GM19035 (cell line): ENCODE data around the gene TSPAN4.

Source experiments
- ATAC-seq: cut with Tn5 transposase; IDR thresholded peaks from one replicate; pipeline ENCODE4 v1.9.1; 2021; ENCODE audit not compliant: unreplicated experiment

TSPAN4 gene

DNA sequence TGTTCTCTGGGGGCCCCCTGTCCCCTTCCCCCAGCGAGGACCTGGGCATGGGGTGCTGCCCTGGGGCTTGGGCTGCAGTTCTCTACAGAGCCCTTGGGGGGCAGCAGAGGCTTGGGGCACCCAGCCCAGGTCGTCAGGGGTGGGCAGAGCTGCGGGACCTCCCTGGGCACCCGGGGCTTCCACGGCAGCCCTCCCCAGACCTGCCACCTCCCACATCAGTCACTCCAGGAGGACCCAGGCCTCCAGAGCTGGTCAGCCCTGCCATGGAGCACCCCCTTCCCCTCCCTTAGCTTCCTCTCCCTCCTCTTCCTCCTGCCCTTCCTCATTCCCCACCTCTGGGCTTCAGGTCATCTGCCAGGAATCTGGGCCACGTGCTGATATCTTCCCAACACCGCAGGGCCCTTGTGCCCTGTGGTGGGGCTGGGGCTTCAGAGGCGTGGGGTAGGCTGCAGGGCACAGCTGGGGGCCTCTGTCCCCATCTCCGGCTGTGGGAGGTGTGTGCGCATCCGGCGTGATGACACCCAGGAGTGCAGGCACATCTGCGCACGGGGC is 5.8 kb downstream of the TSPAN4 start:
- no peak for ATAC-seq

DNA sequence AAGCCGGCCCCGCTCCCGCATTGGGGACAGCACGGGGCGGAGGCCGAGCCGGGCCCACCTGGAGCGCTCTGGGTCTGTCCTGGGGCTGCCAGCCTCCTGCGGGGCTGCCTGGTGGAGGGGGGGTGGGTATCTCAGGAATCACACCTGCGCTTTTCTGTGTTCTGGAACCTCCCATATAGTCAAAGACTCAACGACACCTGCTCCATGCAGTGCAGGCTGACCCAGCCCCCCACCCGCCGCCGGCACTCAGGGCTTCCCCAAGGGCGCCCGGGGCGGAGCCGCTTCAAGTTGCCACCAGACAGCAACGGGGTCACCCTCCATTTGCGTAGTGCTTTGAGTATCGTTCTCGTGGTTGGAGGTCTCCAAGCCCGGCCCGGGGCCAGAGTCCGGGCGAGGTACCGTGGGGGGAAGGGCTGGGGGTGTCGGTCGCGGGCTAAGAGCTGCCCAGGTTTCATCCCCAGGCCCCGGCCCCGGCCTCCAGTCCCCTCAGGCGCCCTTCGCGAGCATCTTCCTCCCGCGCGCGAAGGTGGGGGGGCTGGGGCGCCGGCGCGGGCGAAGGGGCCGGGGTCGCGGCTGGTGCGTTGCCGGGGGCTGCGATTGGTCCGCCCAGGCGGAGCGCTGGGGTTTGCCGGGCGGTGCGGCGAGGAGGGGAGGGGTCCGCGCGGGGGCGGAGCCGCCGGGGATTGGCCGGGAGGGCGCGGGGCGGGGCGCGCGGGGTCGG is 6.6 kb downstream of the TSPAN4 start:
- ATAC-seq, result no peak

GRCh38 chr11:849951-850774 is 7.5 kb downstream of the TSPAN4 start:
- ATAC-seq, result no peak

DNA sequence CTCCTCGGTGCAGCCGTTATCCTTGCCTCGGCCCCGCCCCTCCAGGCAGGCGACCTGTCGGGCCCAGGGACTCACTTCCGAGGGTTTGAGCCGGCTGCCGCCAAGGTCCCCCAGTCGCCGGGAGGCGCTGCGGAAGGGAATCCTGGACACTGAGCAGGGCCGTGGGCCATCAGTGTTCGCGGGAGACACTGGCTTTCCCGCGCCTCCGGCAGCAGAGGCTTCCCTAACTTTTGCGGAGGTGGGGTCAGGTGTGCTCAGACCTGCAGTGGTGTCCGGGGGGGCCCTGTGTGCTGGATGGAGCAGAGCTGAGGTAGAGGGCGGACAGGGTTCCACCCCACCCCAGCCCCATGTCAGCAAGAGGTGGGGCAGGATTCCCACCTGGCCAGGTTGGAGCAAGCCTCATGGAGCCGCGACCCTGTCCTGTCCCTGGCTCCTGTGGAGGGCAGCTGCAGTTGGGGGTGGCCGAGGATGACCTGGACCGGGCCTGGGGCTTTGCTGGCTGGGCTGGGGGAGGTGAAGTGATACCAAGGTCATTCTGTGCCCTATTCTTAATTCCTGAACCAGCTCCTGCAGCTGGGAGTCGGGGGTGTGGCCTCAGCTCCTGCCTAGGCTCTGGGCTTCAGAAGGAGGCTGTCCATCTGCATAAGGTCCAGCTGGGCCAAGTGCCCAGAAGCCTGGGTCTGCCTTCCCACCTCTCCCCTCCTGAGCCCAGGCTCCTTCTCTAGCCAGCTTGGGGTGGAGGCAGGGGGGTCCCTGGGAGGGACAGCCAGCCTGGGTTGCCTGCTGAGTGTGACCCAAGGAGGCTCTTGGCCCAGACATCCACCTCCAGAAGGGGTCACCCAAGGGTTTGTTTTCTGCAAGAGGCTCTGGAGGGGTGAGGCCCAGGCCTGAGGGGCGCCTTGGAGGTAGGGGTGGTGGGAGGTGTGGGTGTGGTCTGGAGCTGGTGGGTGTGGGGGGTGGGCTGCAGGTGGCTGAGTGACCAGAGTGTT is 8.4 kb downstream of the TSPAN4 start:
- ATAC-seq, result no peak

GRCh38 chr11:852762-853161 is 10.1 kb downstream of the TSPAN4 start:
- no peak for ATAC-seq

DNA sequence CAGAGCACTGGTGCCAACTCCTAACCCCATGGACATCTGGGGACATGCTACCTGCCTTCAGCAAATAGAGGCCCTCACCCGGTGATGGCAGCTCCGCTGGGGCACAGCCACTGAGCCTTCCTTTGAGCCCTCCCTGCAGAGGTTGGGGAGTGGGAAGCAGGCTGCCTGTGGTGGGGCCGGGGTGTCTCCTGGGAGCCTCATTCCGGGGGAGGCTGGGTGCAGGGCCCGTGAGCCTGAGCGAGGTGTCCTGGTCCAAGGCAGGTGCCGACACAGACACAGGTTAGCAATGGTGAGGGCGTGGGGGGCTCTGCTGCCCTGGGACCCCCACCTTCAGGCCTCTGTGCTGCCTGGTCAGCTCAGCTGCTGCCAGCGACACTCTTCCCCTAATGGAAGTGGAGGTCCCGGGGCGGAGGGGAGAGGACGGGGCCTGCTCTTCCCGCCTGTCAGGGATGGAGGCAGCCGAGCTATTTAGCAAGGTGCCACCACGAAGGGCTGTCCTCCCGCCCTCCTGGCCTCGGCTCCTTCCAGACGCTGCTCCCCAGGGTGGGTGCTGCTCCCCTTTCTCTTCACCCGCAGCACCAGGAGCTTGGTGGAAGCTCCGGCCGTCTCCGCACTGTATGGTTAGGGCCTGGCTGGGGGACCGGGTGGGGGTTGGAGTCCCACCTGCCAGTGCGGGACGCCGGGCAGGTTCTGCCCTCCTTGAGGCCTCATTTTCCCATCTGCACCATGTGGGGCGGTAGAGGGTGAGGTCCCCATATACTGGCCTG is 11.2 kb downstream of the TSPAN4 start:
- ATAC-seq, result no peak

GRCh38 chr11:854601-855329 is 12.1 kb downstream of the TSPAN4 start:
- no peak for ATAC-seq

- no peak for ATAC-seq
Observed at GRCh38 chr11:855330-855674, 12.7 kb downstream of the TSPAN4 start.

DNA sequence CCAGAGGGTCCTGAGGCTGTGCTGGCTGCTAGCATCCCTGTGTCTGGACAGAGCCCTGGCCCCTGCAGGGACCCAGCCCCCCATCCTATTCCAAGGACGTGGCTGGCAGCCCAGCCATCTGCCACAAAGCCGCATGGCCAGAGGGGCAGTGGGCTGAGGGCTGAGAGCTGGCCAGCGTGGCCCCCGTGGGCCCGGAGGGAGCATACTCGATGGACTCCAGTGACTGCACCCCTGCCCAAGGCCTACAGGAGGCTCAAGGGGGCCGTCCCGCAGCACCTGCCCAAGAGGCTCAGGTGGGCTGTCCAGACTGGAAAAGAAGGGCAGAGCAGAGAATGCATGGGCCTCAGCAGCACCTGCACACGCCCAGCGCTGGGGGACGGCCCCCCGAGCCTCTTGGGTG is 13.1 kb downstream of the TSPAN4 start:
- ATAC-seq, result no peak

- no peak for ATAC-seq
Observed at GRCh38 chr11:856397-856796, 13.7 kb downstream of the TSPAN4 start.

DNA sequence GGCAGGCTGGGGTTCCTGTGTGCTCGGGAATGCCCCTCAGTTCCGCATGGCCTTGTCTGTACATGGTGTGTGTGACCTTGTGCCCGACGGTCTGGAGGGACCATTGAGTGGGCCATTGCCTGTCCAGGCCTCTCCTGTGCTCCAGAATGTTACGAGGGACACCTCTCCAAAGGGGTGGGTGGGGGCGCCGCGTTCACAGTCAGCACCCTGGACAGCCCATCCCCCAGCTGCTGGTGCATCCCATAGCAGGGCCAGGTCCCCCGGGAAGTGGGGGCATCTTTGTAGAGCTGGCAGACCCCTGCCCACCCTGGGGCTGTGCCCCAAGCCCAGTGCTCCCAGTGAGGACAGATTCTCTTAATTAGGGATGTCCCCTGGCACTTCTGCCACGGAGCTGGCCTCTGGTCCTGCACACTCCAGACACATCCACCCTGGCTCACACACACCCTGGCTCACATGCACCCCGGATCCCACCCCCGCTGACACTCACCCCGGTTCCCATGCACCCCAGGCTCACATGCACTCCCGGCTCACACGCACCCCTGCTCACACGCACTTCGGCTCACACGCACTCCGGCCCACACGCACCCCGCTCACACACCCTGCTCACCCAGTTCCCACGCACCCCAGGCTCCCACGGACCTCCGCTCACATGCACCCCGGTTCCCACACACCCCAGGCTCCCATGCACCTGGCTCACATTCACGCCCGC is 15.6 kb downstream of the TSPAN4 start:
- no peak for ATAC-seq

DNA sequence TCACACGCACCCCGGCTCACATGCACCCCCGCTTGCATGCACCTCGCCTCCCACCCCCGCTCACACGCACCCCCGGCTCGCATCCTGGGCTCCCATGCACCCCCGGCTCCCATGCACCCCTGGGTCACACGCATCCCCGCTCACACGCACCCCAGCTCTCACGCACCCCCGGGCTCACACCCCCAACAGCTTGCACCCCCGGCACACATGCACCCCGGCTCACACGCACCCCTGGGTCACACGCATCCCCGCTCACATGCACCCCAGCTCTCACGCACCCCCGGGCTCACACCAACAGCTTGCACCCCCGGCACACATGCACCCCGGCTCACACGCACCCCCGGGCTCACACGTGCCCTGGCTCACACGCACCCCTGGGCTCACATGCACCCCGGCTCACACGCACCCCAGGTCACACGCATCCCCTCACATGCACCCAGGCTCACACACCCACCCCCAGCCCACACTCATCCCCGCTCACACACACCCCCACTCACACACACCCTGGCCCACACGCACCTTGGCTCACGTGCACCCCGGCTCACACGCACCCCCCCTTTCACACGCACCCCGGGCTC is 16.2 kb downstream of the TSPAN4 start:
- ATAC-seq, result no peak

DNA sequence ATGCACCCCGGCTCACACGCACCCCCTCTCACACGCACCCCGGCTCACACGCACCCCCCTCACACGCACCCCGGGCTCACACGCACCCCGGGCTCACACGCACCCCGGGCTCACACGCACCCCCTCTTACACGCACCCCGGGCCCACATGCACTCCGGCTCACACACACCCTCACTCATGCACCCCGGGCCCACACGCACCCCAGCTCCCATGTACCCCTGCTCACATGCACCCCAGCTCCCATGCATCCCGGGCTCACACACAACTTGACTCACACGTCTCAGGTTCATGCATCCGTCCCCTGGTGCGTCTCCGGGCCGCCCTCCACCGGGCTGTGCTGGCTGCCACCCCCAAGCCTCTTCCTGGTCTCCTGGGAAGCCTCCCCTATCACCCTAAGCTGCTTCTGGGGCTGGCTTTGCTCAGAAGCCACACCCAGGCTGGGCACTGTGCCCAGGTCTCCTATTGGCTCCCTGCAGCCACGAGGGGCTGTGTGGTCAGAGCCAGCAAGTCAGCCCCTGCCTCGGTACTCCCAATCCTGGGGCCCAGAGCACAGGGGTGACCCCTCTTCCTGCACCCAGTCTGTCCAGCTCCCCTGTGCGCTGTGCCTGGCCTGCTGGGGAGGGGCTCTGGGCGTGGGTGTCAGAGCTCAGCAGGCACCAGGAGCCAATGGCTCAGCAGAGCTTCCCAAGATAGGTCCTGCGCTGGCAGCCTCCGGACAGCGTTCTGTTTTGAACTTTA is 16.9 kb downstream of the TSPAN4 start:
- ATAC-seq, result no peak

GRCh38 chr11:860234-861104 is 17.8 kb downstream of the TSPAN4 start:
- ATAC-seq, result no peak

DNA sequence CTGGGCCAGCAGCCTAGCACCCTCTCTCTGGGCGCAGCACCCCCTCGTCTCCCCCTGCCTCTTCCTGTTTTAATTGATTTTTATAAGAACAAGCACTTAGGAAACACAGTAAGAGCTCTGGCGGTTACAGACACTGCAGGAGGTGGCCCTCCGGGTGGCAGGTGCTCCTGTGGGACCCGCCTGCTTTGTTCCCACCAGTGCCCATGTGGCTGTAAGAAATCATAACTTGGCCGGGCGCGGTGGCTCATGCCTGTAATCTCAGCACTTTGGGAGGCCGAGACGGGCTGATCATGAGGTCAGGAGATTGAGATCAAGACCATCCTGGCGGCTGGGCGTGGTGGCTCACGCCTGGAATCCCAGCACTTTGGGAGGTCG is 18.4 kb downstream of the TSPAN4 start:
- ATAC-seq, result no peak

DNA sequence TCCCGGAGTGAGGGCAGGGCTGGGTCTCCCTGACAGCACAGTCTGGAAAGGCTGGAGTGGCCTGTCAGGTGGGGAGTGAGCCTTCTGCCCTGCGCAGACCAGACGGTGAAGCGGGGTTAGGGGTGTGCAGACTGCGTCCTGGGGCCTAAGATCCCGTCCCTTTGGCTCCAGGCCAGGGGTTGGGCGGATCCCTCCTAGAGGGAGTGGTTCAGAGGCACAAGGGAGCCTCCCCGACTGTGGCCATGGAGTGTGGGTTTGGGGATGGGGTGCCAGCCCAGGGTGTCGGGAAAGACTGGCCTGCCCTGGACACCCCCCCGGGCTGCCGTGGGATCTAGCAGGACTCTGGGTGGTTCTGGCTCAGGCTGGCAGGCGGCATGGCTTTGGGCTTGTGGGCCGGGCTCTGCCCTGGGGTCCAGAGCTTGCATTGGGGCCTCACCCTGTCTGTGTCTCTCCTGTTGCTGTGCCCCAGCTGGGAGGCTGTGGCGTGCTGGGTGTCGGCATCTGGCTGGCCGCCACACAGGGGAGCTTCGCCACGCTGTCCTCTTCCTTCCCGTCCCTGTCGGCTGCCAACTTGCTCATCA is 19.5 kb downstream of the TSPAN4 start:
- no peak for ATAC-seq

- ATAC-seq, result no peak
Observed at GRCh38 chr11:862696-863022, 20.0 kb downstream of the TSPAN4 start.
